C4-2B (cell line): Measurements from ENCODE around the gene TAX1BP3.

Experiments used
- CTCF ChIP-seq: fragments of 450-650 bp; conservative IDR thresholded peaks from 2 replicates; pipeline ENCODE4 v1.5.1; 2017; ENCODE audit warnings: mild to moderate bottlenecking
- ZFX ChIP-seq: fragments of 450-650 bp; IDR thresholded peaks from 2 replicates; pipeline ENCODE4 v1.6.1; 2017

- TF ChIP-seq CTCF (no peak), ZFX (no peak)
These were observed 40.0 kb upstream of the TAX1BP3 start for GRCh38 chr17:3708366-3708765.
